Activated CD4-positive, CD25-positive, alpha-beta regulatory T cell treated with anti-CD3 and anti-CD28 coated beads, Interleukin-2, amount 50 U/mL, for 16 hours (primary cell): ENCODE data around the gene FEM1C.
A peak's percentile ranks its signal among the peaks of the same experiment; 100 is the strongest.

Source experiments
- DNase-seq: peaks from one replicate; pipeline ENCODE4 v3.0.0-alpha.2; 2020; ENCODE audit warnings: low read depth, low spot score

FEM1C gene

GRCh38 chr5:115544436-115545350 lies at the start of gene FEM1C:
Gene FEM1C, minus strand, starts transcription at chr5:115544775. Its CDS starts 1,282 bp downstream, at chr5:115543493.
- DNase-seq = peak; percentile 90

DNA sequence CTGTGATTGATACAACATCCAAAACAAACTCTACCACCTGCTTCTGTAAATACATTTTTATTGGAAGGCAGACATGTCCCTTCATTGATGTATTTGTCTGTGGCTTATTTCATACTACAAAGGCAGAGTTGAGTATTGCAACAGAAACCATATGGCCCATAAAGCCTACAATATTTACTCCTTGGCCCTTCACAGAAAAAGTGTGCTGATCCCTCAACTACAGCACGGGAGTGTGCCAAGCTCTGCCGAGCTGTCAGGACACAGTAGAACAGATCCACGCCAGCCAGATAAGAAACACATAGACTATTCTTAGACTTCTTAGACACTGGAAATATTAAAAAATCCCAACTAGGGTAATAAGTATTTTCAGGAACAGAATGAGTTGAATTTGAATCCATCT lies 44.5 kb upstream of the FEM1C start:
- no peak for DNase-seq

DNA sequence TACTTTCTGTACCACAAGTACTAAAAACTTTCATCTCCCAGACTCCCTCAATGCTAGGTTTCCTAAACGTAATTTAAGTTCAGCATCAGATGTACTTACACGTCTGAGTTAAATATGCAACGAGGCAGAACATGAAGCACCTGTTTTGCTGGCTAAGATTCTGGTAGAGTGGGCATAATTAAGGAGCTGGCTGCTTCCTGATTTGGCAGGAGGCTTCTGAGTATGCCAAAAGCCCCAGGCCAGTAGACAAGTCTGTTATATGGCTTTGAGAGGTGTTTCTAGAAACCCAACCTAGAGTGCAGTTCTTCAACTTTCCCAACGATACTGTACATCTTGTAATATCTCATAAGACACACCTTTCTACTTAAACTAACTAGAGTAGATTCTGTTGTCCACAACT lies 44.1 kb upstream of the FEM1C start:
- DNase-seq = no peak

DNA sequence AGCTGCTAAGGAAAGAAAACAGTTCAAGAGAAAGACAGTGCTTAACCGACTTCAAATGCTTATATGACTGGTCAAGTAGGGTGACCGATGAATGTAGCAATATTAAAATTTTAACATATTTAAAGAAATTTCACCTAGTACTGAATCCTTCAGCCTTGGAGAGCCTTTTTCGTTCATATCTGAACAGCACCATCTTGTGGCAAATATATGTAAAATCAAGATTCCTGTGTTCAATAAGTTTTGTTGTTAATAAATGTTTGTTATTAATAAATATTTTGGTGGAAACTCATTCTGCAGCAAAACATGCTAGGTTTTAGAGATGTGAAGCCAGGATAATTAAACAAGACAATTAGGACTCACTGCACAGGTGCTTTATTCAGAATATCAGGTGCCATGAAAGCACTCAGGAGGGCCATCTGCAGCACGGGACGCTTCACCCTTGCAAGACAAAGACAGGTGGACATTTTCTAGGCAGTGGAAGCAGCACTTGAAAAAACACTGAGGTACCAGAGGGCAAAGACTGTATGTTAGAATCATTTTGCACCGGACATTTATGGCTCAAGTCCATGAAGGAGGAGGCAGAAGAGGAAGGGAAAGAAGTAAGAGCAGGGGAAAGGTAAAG lies 42.1 kb upstream of the FEM1C start:
- DNase-seq = no peak

GRCh38 chr5:115585265-115585664 lies 40.7 kb upstream of the FEM1C start:
- no peak for DNase-seq

GRCh38 chr5:115584501-115584900 lies 39.9 kb upstream of the FEM1C start:
- DNase-seq = no peak

- DNase-seq = no peak
These were observed 38.9 kb upstream of the FEM1C start for GRCh38 chr5:115583474-115583873.

GRCh38 chr5:115580941-115581340 lies 36.4 kb upstream of the FEM1C start:
- DNase-seq = no peak

DNA sequence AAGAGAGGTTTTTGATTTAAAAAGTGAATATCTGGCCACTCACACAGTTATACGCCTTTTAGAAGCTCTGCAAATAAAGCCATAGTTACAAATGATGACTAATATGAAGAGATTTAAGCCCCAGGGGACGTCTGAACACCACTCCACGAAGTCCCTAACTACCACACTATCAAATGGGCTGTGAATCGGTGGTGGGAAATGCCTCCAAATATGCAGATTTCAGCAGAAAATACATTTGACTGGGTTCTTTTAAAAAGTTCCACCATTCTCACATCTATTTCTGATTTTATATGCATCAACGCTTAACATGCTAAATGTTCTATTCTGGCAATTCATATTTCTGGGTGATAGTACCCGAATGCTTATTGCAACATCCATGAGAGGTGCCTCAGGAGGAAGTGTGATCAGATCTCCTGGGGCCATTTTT lies 35.2 kb upstream of the FEM1C start:
- DNase-seq = no peak

- DNase-seq = no peak
These were observed 34.6 kb upstream of the FEM1C start for GRCh38 chr5:115579216-115579615.

DNA sequence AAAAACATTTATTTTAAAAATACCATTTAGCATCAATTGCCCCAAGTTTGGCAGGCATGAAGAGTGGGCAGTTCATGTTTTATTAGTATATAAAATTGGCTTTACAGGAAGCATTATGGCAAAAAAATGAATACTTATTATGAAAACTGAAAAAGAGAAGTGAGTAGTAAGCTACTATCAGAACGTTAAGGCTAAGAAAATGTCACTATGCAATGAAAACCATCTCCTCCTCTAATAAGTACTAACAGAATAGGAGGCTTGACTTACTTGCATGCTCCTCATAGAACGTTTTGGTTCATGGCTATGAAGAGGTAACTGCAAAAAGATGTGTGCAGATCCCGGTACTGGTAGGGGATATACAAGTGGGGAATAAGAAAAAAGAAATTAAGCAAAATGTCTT lies 34.1 kb upstream of the FEM1C start:
- no peak for DNase-seq

- DNase-seq = no peak
These were observed 33.2 kb upstream of the FEM1C start for GRCh38 chr5:115577741-115578140.

DNA sequence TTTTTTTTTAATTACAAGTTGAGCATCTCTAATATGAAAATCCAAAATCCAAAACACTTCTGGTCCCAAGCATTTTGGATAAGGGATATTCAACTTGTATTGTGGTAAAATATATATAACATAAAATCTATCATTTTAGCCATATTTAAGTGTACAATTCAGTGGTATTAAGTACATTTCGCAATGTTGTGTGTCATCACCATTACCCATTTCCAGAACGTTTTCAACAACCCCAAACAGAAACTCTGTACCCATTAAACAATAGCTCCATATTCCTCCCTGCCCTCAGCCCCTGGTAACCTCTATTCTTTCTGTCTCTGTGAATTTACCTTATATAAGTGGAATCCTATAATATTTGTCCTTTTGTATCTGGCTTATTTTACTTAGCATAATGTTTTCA lies 32.8 kb upstream of the FEM1C start:
- DNase-seq = no peak

DNA sequence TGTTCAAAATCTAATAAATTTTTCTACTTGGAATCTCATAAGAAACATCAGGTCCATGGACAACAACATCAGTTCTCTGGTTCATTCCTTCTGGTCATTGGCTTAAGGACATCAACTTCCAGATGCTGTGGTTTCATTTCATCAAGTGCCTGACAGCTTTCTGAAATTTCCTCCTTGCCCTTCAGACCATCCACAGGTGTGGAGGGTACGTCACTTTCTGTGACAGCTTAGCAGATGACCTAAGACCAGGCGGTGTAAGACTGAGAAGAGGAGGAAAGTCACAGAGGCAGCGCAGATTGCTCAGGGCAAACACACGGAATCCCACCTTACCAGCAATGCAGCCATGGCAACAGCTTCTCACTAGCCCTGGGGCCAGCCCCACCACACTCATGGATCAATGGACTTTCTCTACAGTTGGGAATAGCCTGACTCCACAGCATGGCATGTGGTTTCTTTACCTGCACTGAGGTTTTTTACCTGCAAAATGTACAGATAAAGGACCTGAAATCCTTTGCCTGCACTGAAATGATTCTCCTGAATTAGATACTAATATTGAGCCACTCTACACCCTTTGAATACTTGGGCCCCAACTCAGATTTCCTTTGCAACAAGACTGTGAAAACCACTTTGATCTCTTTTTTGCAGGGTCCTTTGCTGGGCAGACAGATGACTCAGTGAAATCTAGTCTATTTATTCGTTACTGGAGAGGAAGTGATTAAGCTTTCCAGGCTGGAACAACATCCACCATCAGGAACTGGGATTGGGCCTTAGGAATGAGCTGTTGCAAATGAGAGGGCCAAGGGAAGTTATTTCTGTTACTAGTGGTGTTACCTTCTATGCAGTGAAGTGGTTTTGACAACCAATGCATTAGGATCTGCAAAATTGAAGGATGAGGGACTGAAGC lies 30.8 kb upstream of the FEM1C start:
- no peak for DNase-seq

- DNase-seq = no peak
These were observed 28.6 kb upstream of the FEM1C start for GRCh38 chr5:115573133-115573532.

GRCh38 chr5:115571441-115571878 lies 26.9 kb upstream of the FEM1C start:
- no peak for DNase-seq

GRCh38 chr5:115568668-115569067 lies 24.1 kb upstream of the FEM1C start:
- no peak for DNase-seq

- no peak for DNase-seq
These were observed 20.7 kb upstream of the FEM1C start for GRCh38 chr5:115565233-115565632.

GRCh38 chr5:115561176-115561575 lies 16.6 kb upstream of the FEM1C start:
- no peak for DNase-seq

DNA sequence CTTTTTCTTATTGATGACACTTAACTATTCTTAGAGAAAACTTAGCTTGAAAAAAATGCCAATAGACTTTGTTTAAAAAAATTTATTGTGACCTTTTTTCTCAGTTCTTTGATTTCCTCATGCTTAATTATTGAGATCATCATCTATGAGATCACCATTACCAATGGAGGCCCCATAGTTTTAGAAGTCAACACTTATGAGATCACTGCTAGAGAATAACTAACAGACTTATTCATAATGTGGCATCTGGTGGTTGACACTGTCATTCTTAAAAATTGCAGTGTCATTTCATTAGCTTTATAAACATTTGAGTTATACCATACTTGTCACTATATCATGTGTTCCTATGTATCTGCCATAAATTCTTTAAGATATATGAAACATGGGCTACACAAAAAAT lies 14.9 kb upstream of the FEM1C start:
- DNase-seq = no peak

GRCh38 chr5:115558388-115558956 lies 13.9 kb upstream of the FEM1C start:
- DNase-seq = no peak
